H1 (cell line): ENCODE results near the gene KLHDC10. TPM values are rescaled to one million over a fixed set of nuclear protein-coding genes. Genes with fewer than 3 reads are reported as not detected.
"Not testable (repeated sequence)": the region's sequence is repeated elsewhere in the genome, so short reads cannot be mapped to it uniquely, and the experiment has no call there.

Source experiments
- CTCF ChIA-PET: fragments of 300-600 bp; sonication (Branson Sonifier 250); formaldehyde crosslinking; loops from one replicate; lab custom pipeline; 2021; ENCODE audit not compliant: partially characterized antibody; lab: Charles Lee
- POLR2A ChIA-PET: fragments of 300-600 bp; sonication (Branson Sonifier 250); formaldehyde crosslinking; loops from one replicate; lab custom pipeline; 2021; ENCODE audit warnings: inconsistent platforms; ENCODE audit not compliant: partially characterized antibody; lab: Charles Lee
- DNase-seq, 2 experiments: peaks; one replicate each; pipeline versions ENCODE4 v3.0.0 to v3.0.0-alpha.2; 2010 to 2022; ENCODE audit warnings: low spot score in 2 of 2, low read depth in 1 of 2, mixed read lengths in 1 of 2
- FAIRE-seq: peaks from 2 replicates; lab custom pipeline; 2011; peaks lifted over from hg19 to GRCh38; lab: Jason Lieb, UNC
- H2AFZ ChIP-seq: 2 replicates; pipeline ENCODE4 v1.8.1; 2012; ENCODE audit warnings: low read length, inconsistent platforms
- H2AK5ac ChIP-seq: 2 replicates; pipeline ENCODE4 v1.6.1; 2013; ENCODE audit warnings: low read depth, low read length
- H2BK120ac ChIP-seq: replicated peaks from 2 replicates; pipeline ENCODE3; 2013; ENCODE audit warnings: low read depth, low read length, inconsistent platforms
- H2BK12ac ChIP-seq: 2 replicates; pipeline ENCODE4 v1.6.1; 2013; ENCODE audit warnings: low read depth, low read length
- H2BK15ac ChIP-seq: 2 replicates; pipeline ENCODE4 v1.6.1; 2013; ENCODE audit warnings: low read length
- H2BK20ac ChIP-seq: 2 replicates; pipeline ENCODE4 v1.6.1; 2013; ENCODE audit warnings: low read length
- H2BK5ac ChIP-seq: 2 replicates; pipeline ENCODE4 v1.6.1; 2013; ENCODE audit warnings: low read depth, low read length
- H3K14ac ChIP-seq: 2 replicates; pipeline ENCODE4 v1.6.1; 2013; ENCODE audit warnings: inconsistent platforms; ENCODE audit not compliant: insufficient read length
- H3K18ac ChIP-seq: 2 replicates; pipeline ENCODE4 v1.6.1; 2013; ENCODE audit warnings: low read length; ENCODE audit errors: extremely low read depth
- H3K23ac ChIP-seq: 2 replicates; pipeline ENCODE4 v1.6.1; 2013; ENCODE audit warnings: inconsistent platforms; ENCODE audit not compliant: insufficient read length
- H3K23me2 ChIP-seq: 2 replicates; pipeline ENCODE4 v1.6.1; 2013; ENCODE audit warnings: low read depth, low read length
- H3K27ac ChIP-seq: 2 replicates; pipeline ENCODE4 v1.6.1; 2011; ENCODE audit warnings: low read depth, low read length, inconsistent platforms
- H3K27me3 ChIP-seq, 4 experiments: replicated peaks in 1 of 4; 1 replicate in 1 of 4; 2 replicates in 3 of 4; pipeline versions ENCODE4 v1.6.1 to v1.8.1; 2011 to 2013; ENCODE audit warnings: low read length in 3 of 4, mild to moderate bottlenecking in 3 of 4, inconsistent platforms in 2 of 4, mixed read lengths in 2 of 4, moderate library complexity in 1 of 4; ENCODE audit not compliant: control insufficient read depth in 3 of 4, insufficient read depth in 3 of 4; ENCODE audit errors: extremely low read depth in 1 of 4
- H3K36me3 ChIP-seq, 4 experiments: 2 replicates each; pipeline versions ENCODE4 v1.6.1 to v1.8.1; 2011 to 2013; ENCODE audit warnings: mild to moderate bottlenecking in 4 of 4, low read length in 3 of 4, moderate library complexity in 2 of 4, control low read depth in 1 of 4, inconsistent platforms in 1 of 4; ENCODE audit not compliant: insufficient read depth in 4 of 4, control insufficient read depth in 2 of 4
- H3K4ac ChIP-seq: replicated peaks from 2 replicates; pipeline ENCODE3; 2013; ENCODE audit warnings: low read length, low read depth, mixed read lengths, inconsistent platforms; ENCODE audit not compliant: insufficient read length
- H3K4me1 ChIP-seq, 4 experiments: replicated peaks in 1 of 4; 1 replicate in 1 of 4; 2 replicates in 3 of 4; pipeline versions ENCODE4 v1.6.1 to v1.8.1; 2011 to 2013; ENCODE audit warnings: low read length in 3 of 4, inconsistent platforms in 2 of 4, mixed read lengths in 1 of 4; ENCODE audit not compliant: insufficient read depth in 4 of 4, control insufficient read depth in 3 of 4
- H3K4me2 ChIP-seq, 2 experiments: 2 replicates each; pipeline versions ENCODE4 v1.6.1 to v1.8.1; 2011 to 2013; ENCODE audit warnings: low read depth in 2 of 2, low read length in 2 of 2, control low read depth in 1 of 2, inconsistent platforms in 1 of 2, mild to moderate bottlenecking in 1 of 2; ENCODE audit not compliant: insufficient read depth in 1 of 2
- H3K4me3 ChIP-seq, 4 experiments: fragments of 200-600, 300-600 bp in 1 of 4; sonication (generic), shearing (Covaris generic), sonication (Bioruptor Twin) in 1 of 4; 2 replicates each; pipeline versions ENCODE4 v1.5.1 to v1.8.1; 2011 to 2016; ENCODE audit warnings: low read length in 4 of 4, low read depth in 3 of 4, control low read depth in 2 of 4, inconsistent platforms in 2 of 4, mild to moderate bottlenecking in 2 of 4, mixed read lengths in 1 of 4, moderate library complexity in 1 of 4; ENCODE audit not compliant: insufficient read depth in 2 of 4; ENCODE audit errors: extremely low read depth in 1 of 4
- H3K56ac ChIP-seq: replicated peaks from 2 replicates; pipeline ENCODE3; 2013; ENCODE audit warnings: low read depth, mild to moderate bottlenecking, mixed read lengths, low read length, inconsistent platforms; ENCODE audit not compliant: insufficient read length
- H3K79me1 ChIP-seq: 2 replicates; pipeline ENCODE4 v1.6.1; 2013; ENCODE audit warnings: low read depth, low read length, control low read depth
- H3K79me2 ChIP-seq, 2 experiments: 2 replicates each; pipeline versions ENCODE4 v1.6.1 to v1.8.1; 2012 to 2013; ENCODE audit warnings: low read length in 2 of 2, mild to moderate bottlenecking in 2 of 2, inconsistent platforms in 1 of 2; ENCODE audit not compliant: insufficient read depth in 2 of 2, control insufficient read depth in 1 of 2
- H3K9ac ChIP-seq, 4 experiments: replicated peaks in 1 of 4; 1 replicate in 1 of 4; 2 replicates in 3 of 4; pipeline versions ENCODE4 v1.6.1 to v1.8.1; 2011 to 2013; ENCODE audit warnings: low read depth in 3 of 4, low read length in 3 of 4, control low read depth in 2 of 4, mild to moderate bottlenecking in 2 of 4, moderate library complexity in 2 of 4, inconsistent platforms in 1 of 4; ENCODE audit errors: extremely low read depth in 1 of 4
- H3K9me3 ChIP-seq, 2 experiments: 2 replicates each; pipeline versions ENCODE4 v1.6.1 to v1.8.1; 2012 to 2013; ENCODE audit warnings: mild to moderate bottlenecking in 2 of 2, moderate library complexity in 2 of 2, control low read depth in 1 of 2, inconsistent platforms in 1 of 2, low read depth in 1 of 2, low read length in 1 of 2, mixed read lengths in 1 of 2; ENCODE audit not compliant: insufficient read depth in 2 of 2
- H4K20me1 ChIP-seq, 2 experiments: replicated peaks in 1 of 2; 2 replicates each; pipeline versions ENCODE3 to v1.8.1; 2011 to 2013; ENCODE audit warnings: inconsistent platforms in 2 of 2, low read length in 2 of 2, mild to moderate bottlenecking in 1 of 2; ENCODE audit not compliant: insufficient read depth in 2 of 2, control insufficient read depth in 1 of 2
- H4K5ac ChIP-seq: 2 replicates; pipeline ENCODE4 v1.6.1; 2013; ENCODE audit warnings: low read length, low read depth, mixed read lengths, inconsistent platforms; ENCODE audit not compliant: insufficient read length
- H4K8ac ChIP-seq: 2 replicates; pipeline ENCODE4 v1.8.0; 2013; ENCODE audit warnings: mild to moderate bottlenecking, moderate library complexity, low read length, inconsistent platforms; ENCODE audit not compliant: insufficient read depth; ENCODE audit errors: extremely low read depth
- H4K91ac ChIP-seq: replicated peaks from 2 replicates; pipeline ENCODE3; 2013; ENCODE audit warnings: low read length, mixed read lengths, inconsistent platforms; ENCODE audit not compliant: insufficient read length
- CEBPB ChIP-seq: IDR thresholded peaks from 2 replicates; pipeline ENCODE4 v1.6.1; 2012; ENCODE audit warnings: low read depth, low read length
- WGBS, 2 experiments: shearing (Covaris generic) in 1 of 2; methylation state at CpG; one replicate each; pipeline versions ENCODE4 v1.1.6 to v1.1.7; 2013 to 2015; ENCODE audit warnings: low lambda C conversion rate in 2 of 2, mixed read lengths in 2 of 2, inconsistent platforms in 1 of 2, low coverage in 1 of 2, missing lambda C conversion rate in 1 of 2; ENCODE audit not compliant: insufficient replicate concordance in 2 of 2, insufficient coverage in 1 of 2, insufficient read length in 1 of 2; ENCODE audit errors: extremely low coverage in 1 of 2, missing lambda C conversion rate in 1 of 2; 5-methylcytosine and 5-hydroxymethylcytosine counted together
- polyA plus RNA-seq, 7 experiments: library from polyadenylated mRNA; depleted of rRNA in 3 of 7; stranded (reverse) in 5 of 7; unstranded in 2 of 7; fragments of >200 nt in 5 of 7; fragments of 200-250 nt in 2 of 7; gene quantifications; 1 replicate in 5 of 7; 2 replicates in 1 of 7; 4 replicates in 1 of 7; pipeline versions ENCODE4 v1.2.1 to v1.2.3, GENCODE V29; 2011 to 2013; ENCODE audit warnings: missing spikeins in 2 of 7, mixed read lengths in 2 of 7
- small RNA-seq: library from polyadenylated mRNA; stranded (forward); fragments of <200 nt; extraction: miRNeasy Mini kit (QIAGEN cat#:217004); gene quantifications from one replicate; pipeline ENCODE3, GENCODE V24; 2013; ENCODE audit not compliant: insufficient read depth
- total RNA-seq: library from RNA; stranded (reverse); fragmentation: NEBNext Ultra II Directional; extraction: Animal tissue kit (Norgen Biotek cat#: 25700); gene quantifications from 2 replicates; pipeline ENCODE4 v1.2.1, GENCODE V29; 2021

The KLHDC10 gene
- total and polyA plus RNA-seq, 2 of the 8 experiments (the other 6 are each of a cell fraction or from before 2014, with no cell fraction given) = 6.6 to 14.5 TPM

DNA sequence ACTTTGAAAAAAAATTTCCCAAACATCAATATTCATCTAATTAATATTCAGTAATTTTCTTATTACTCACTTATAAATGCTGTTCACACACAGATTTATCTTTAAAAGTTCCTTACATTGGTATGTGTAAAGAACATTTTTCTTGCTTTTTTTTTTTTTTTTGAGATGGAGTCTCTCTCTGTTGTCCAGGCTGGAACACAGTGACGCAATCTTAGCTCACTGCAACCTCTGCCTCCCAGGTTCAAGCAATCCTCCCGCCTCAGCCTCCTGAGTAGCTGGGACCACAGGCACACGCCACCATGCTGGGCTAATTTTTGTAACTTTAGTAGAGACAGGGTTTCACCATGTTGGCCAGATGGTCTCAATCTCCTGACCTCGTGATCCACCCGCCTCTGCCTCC lies 114.0 kb downstream of the KLHDC10 start:
- DNase-seq = not testable (repeated sequence)

More for the DNA sequence above, 114.0 kb downstream of the KLHDC10 start:
- H3K23me2 ChIP-seq, H3K4me3 ChIP-seq, H2BK12ac ChIP-seq, H4K20me1 ChIP-seq, H2BK20ac ChIP-seq, FAIRE-seq, H3K9me3 ChIP-seq, H3K27me3 ChIP-seq, H2AK5ac ChIP-seq, H3K14ac ChIP-seq, H2AFZ ChIP-seq, H3K18ac ChIP-seq, POLR2A ChIA-PET, H3K27ac ChIP-seq, H3K79me1 ChIP-seq, H3K4me2 ChIP-seq, H3K79me2 ChIP-seq, H3K9ac ChIP-seq, H3K4ac ChIP-seq, H2BK15ac ChIP-seq, H4K8ac ChIP-seq, H4K5ac ChIP-seq, H3K23ac ChIP-seq, H2BK5ac ChIP-seq, H3K56ac ChIP-seq, H4K91ac ChIP-seq, H3K4me1 ChIP-seq, H2BK120ac ChIP-seq, CTCF ChIA-PET: not testable (repeated sequence)
- H3K36me3 ChIP-seq = peaks cover 7 to 44% (median 25%) of the 10 kb centered on the region in 4 experiments
- 0 out of 2 replicates have a peak, but pooled peaks have one; percentile 8 for TF ChIP-seq CEBPB
- 80% methylated on average over 5 of the region's 5 CpGs; no CpG with 5 or more reads in 1 of the 2 experiments for WGBS, 2 experiments

Small RNAs within 50 kb of the gene (small RNA-seq; reads per million reads assigned to genes)
- gene RNA5SP245 = not detected

Other genes with a start within 250 kb of the KLHDC10 start
- gene UBE2H, start 117.6 kb upstream of the KLHDC10 start, total RNA-seq = 62.2 and 62.6 TPM in 2 replicates
- gene UBE2H, start 117.6 kb upstream of the KLHDC10 start, polyA plus RNA-seq (2011; rRNA removed) = 29.0 and 30.6 TPM in 2 replicates
- 29.7 and 35.3 TPM in 2 replicates for gene ZC3HC1, start 19.2 kb upstream of the KLHDC10 start, total RNA-seq
- 37.3 and 50.9 TPM in 2 replicates for gene ZC3HC1, start 19.2 kb upstream of the KLHDC10 start, polyA plus RNA-seq (2011; rRNA removed)
- 25.6 and 28.5 TPM in 2 replicates for gene TMEM209, start 134.9 kb downstream of the KLHDC10 start, total RNA-seq
- gene TMEM209, start 134.9 kb downstream of the KLHDC10 start, polyA plus RNA-seq (2011; rRNA removed) = 23.5 and 30.5 TPM in 2 replicates
- gene SSMEM1, start 137.3 kb downstream of the KLHDC10 start, total RNA-seq = not detected in 2 replicates
- gene SSMEM1, start 137.3 kb downstream of the KLHDC10 start, polyA plus RNA-seq (2011; rRNA removed) = not detected in 2 replicates
- 0.31 TPM in 1 of 2 replicates, not detected in the other for gene CPA2, start 196.3 kb downstream of the KLHDC10 start, total RNA-seq
- gene CPA2, start 196.3 kb downstream of the KLHDC10 start, polyA plus RNA-seq (2011; rRNA removed) = 0.21 and 0.22 TPM in 2 replicates
- not detected in 2 replicates for gene CPA4, start 222.6 kb downstream of the KLHDC10 start, total RNA-seq
- gene CPA4, start 222.6 kb downstream of the KLHDC10 start, polyA plus RNA-seq (2011; rRNA removed) = 0.03 TPM in 1 of 2 replicates, not detected in the other